Sigmoid colon (tissue), 7 donors: ENCODE results near the gene WNT7A. TPM values are rescaled to one million over a fixed set of nuclear protein-coding genes. Genes with fewer than 3 reads are reported as not detected.

Experiments used
- DNase-seq: peaks from one replicate; pipeline ENCODE4 v3.0.0-alpha.2; 2019
- H3K27ac ChIP-seq, 4 donors: fragments of 200-600 bp; sonication (generic); one replicate each; pipeline ENCODE4 v1.5.1; 2016 to 2019; ENCODE audit warnings: mild to moderate bottlenecking in 1 of 4
- H3K27me3 ChIP-seq, 3 donors: fragments of 200-600 bp; sonication (generic); one replicate each; pipeline ENCODE4 v1.5.1; 2019; ENCODE audit warnings: mild to moderate bottlenecking in 1 of 3
- H3K36me3 ChIP-seq, 4 donors: fragments of 200-600 bp; sonication (generic); one replicate each; pipeline ENCODE4 v1.5.1; 2016 to 2019
- H3K4me1 ChIP-seq, 4 donors: fragments of 200-600 bp; sonication (generic); one replicate each; pipeline ENCODE4 v1.5.1; 2017 to 2019
- H3K4me3 ChIP-seq, 4 donors: fragments of 200-600 bp; sonication (generic); one replicate each; pipeline ENCODE4 v1.5.1; 2017 to 2019; ENCODE audit warnings: mild to moderate bottlenecking in 2 of 4, moderate library complexity in 1 of 4
- H3K9me3 ChIP-seq, 4 donors: fragments of 200-600 bp in 3 of 4; sonication (generic) in 3 of 4; one replicate each; pipeline versions ENCODE4 v1.5.1 to v1.6.1; 2013 to 2019
- EP300 ChIP-seq, 4 donors: sonication (generic); formaldehyde crosslinking; IDR thresholded peaks; one replicate each; pipeline ENCODE4 v1.6.1; 2017; ENCODE audit warnings: antibody characterized with exemption in 4 of 4
- POLR2A ChIP-seq, 2 donors: fragments of 450-650 bp; IDR thresholded peaks; one replicate each; pipeline ENCODE4 v1.6.1; 2016; ENCODE audit warnings: antibody characterized with exemption in 2 of 2, mild to moderate bottlenecking in 2 of 2, moderate library complexity in 2 of 2
- POLR2AphosphoS5 ChIP-seq, 4 donors: sonication (generic); formaldehyde crosslinking; IDR thresholded peaks; one replicate each; pipeline ENCODE4 v1.6.1; 2017; ENCODE audit warnings: antibody characterized with exemption in 4 of 4
- WGBS, 2 donors: extraction: QIAGEN DNeasy Blood & Tissue Kit; methylation state at CpG; one replicate each; pipeline ENCODE4 v1.1.7; 2013; 5-methylcytosine and 5-hydroxymethylcytosine counted together
- intact Hi-C: fragments of 100-400 bp; cut with DNase I; formaldehyde crosslinking; loops from one replicate; pipeline ENCODE4 v1.15.1; 2023
- polyA plus RNA-seq, 3 donors: library from polyadenylated mRNA; stranded (reverse); fragments of 200-250 nt; gene quantifications; one replicate each; pipeline ENCODE4 v1.2.3, GENCODE V29; 2013
- total RNA-seq, 4 donors: library from RNA; depleted of rRNA; stranded (reverse); fragments of >200 nt; gene quantifications; one replicate each; pipeline ENCODE4 v1.1.0, GENCODE V29; 2016
- TF ChIP-seq, protein P1 (sequence below), 4 experiments: fragments of 450-650 bp in 3 of 4; fragments of 200-600 bp in 1 of 4; IDR thresholded peaks; one replicate each; pipeline ENCODE4 v1.5.1; 2016 to 2019; ENCODE audit warnings: antibody characterized with exemption in 4 of 4, mild to moderate bottlenecking in 3 of 4, moderate library complexity in 2 of 4
- donor health status: healthy with polysubstance abuse.
- donor health status: Bipolar disorder and iron deficiency.
- donor health status: healthy.

WNT7A gene
- total and polyA plus RNA-seq, 7 donors: 0.03 TPM; not detected in 6

GRCh38 chr3:13846716-13847570 is 32.9 kb downstream of the WNT7A start:
- intact Hi-C loops: no loop called here
- no peak for TF ChIP-seq POLR2A (IDR thresholded peaks at IDR 0.05)
- TF ChIP-seq EP300 (IDR thresholded peaks at IDR 0.05): no peak
- no peak for TF ChIP-seq POLR2AphosphoS5 (IDR thresholded peaks at IDR 0.05)
- TF ChIP-seq, protein P1, sequence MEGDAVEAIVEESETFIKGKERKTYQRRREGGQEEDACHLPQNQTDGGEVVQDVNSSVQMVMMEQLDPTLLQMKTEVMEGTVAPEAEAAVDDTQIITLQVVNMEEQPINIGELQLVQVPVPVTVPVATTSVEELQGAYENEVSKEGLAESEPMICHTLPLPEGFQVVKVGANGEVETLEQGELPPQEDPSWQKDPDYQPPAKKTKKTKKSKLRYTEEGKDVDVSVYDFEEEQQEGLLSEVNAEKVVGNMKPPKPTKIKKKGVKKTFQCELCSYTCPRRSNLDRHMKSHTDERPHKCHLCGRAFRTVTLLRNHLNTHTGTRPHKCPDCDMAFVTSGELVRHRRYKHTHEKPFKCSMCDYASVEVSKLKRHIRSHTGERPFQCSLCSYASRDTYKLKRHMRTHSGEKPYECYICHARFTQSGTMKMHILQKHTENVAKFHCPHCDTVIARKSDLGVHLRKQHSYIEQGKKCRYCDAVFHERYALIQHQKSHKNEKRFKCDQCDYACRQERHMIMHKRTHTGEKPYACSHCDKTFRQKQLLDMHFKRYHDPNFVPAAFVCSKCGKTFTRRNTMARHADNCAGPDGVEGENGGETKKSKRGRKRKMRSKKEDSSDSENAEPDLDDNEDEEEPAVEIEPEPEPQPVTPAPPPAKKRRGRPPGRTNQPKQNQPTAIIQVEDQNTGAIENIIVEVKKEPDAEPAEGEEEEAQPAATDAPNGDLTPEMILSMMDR (IDR thresholded peaks at IDR 0.05): no peak
- H3K4me3 ChIP-seq: no peak overlapping the region
- no peaks in the 10 kb centered on the region for H3K4me1 ChIP-seq
- DNase-seq: no peak
- H3K27me3 ChIP-seq: peaks cover 0 to 16% (median 4%) of the 10 kb centered on the region in 3 donors
- WGBS, 2 donors: 62 to 77% methylated on average over 16 of the region's 16 CpGs
- H3K27ac ChIP-seq: no peak overlapping the region
- H3K9me3 ChIP-seq: no peaks in the 10 kb centered on the region
- no peaks in the 10 kb centered on the region for H3K36me3 ChIP-seq

DNA sequence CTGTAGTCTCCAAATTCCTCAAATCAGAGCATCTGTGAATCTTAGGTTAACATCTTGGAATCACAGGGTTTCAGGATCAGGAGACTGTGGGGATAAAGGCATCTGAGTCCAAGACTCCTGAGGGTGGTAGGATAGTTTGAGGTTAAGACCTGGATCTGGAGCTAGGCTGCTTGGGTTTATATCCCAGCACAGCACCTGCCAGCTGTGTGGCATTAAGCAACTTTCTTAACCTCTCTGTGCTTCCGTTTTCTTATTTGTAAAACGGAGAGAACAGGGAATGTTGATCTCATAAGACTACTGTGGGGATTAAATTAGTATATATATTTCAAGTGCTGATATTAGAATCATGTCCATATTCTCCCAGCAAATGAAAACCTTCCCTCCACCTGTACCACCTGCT is 33.6 kb downstream of the WNT7A start:
- WGBS, 2 donors: 78 to 80% methylated on average over 2 of the region's 2 CpGs
- TF ChIP-seq, protein P1 (IDR thresholded peaks at IDR 0.05): no peak
- no peaks in the 10 kb centered on the region for H3K4me1 ChIP-seq
- H3K4me3 ChIP-seq: no peak overlapping the region
- no peaks in the 10 kb centered on the region for H3K9me3 ChIP-seq
- no peak overlapping the region for H3K27ac ChIP-seq
- H3K27me3 ChIP-seq: peaks cover 0 to 16% (median 4%) of the 10 kb centered on the region in 3 donors
- intact Hi-C loops: no loop called here
- no peaks in the 10 kb centered on the region for H3K36me3 ChIP-seq
- DNase-seq: no peak

DNA sequence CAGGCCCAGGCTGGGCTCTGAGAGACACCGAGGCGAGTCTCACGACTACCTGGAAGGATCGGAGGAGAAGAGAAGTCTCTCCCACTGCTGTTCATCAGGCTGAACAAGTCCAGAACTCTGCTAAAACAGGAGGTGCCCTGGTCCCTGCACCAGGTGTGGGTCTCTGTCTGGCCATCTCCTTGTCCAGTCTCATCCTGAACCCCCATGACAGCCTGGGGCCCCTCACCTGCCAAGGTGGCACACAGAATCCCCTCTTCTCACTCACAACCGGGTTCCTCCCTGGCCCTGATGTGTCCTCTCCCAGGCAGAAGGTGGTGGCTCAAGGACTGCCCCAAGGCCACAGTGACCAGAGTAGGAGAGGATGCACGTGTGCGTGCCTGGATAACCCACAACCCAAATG is 34.1 kb downstream of the WNT7A start:
- H3K27me3 ChIP-seq: peaks cover 0 to 16% (median 4%) of the 10 kb centered on the region in 3 donors
- no peaks in the 10 kb centered on the region for H3K36me3 ChIP-seq
- intact Hi-C loops: no loop called here
- H3K9me3 ChIP-seq: no peaks in the 10 kb centered on the region
- DNase-seq: no peak
- no peak overlapping the region for H3K27ac ChIP-seq
- H3K4me3 ChIP-seq: no peak overlapping the region
- no peaks in the 10 kb centered on the region for H3K4me1 ChIP-seq
- 83 to 87% methylated on average over 7 of the region's 7 CpGs for WGBS, 2 donors
- no peak for TF ChIP-seq POLR2AphosphoS5 (IDR thresholded peaks at IDR 0.05)

- Histone ChIP-seq H3K4me1 (no peaks in the 10 kb centered on the region), H3K9me3 (no peaks in the 10 kb centered on the region), H3K36me3 (no peaks in the 10 kb centered on the region), H3K27ac (no peak overlapping the region), H3K4me3 (no peak overlapping the region), H3K27me3 (peaks cover 0 to 12% (median 4%) of the 10 kb centered on the region in 3 donors)
- TF ChIP-seq EP300 (IDR thresholded peaks at IDR 0.05): no peak
- no peak for TF ChIP-seq POLR2AphosphoS5 (IDR thresholded peaks at IDR 0.05)
- TF ChIP-seq POLR2A (IDR thresholded peaks at IDR 0.05): no peak
- DNase-seq: no peak
- WGBS, 2 donors: 53 to 70% methylated on average over 10 of the region's 10 CpGs
- intact Hi-C loops: no loop called here
These were observed 35.0 kb downstream of the WNT7A start for GRCh38 chr3:13844911-13845310.

GRCh38 chr3:13844286-13844685 is 35.6 kb downstream of the WNT7A start:
- 79 to 85% methylated on average over 5 of the region's 5 CpGs for WGBS, 2 donors
- no peak for DNase-seq

More at GRCh38 chr3:13844286-13844685, 35.6 kb downstream of the WNT7A start:
- Histone ChIP-seq H3K27ac (no peak overlapping the region), H3K36me3 (no peaks in the 10 kb centered on the region), H3K27me3 (peaks cover 0 to 12% (median 4%) of the 10 kb centered on the region in 3 donors), H3K9me3 (no peaks in the 10 kb centered on the region), H3K4me3 (no peak overlapping the region), H3K4me1 (no peaks in the 10 kb centered on the region)
- no peak for TF ChIP-seq POLR2AphosphoS5 (IDR thresholded peaks at IDR 0.05)
- no peak for TF ChIP-seq EP300 (IDR thresholded peaks at IDR 0.05)
- TF ChIP-seq POLR2A (IDR thresholded peaks at IDR 0.05): no peak
- TF ChIP-seq, protein P1 (IDR thresholded peaks at IDR 0.05): no peak
- intact Hi-C loops: no loop called here
